HG02610 (cell line): Measurements from ENCODE around the gene MDM4.
A peak's percentile ranks its signal among the peaks of the same experiment; 100 is the strongest.
"Not testable (repeated sequence)": the region's sequence is repeated elsewhere in the genome, so short reads cannot be mapped to it uniquely, and the experiment has no call there.

Experiments
- ATAC-seq: cut with Tn5 transposase; IDR thresholded peaks from one replicate; pipeline ENCODE4 v1.9.1; 2021; ENCODE audit warnings: mild to moderate bottlenecking, moderate library complexity; ENCODE audit not compliant: unreplicated experiment

MDM4 gene

GRCh38 chr1:204513117-204513716 is 3.0 kb upstream of the MDM4 start:
- ATAC-seq: peak; percentile 32

- no peak for ATAC-seq
Observed at GRCh38 chr1:204514828-204515227, 1.4 kb upstream of the MDM4 start.

- not testable (repeated sequence) for ATAC-seq
Observed at GRCh38 chr1:204517382-204517781, 1.2 kb downstream of the MDM4 start.

GRCh38 chr1:204520834-204521709 is 4.9 kb downstream of the MDM4 start:
- peak; percentile 41 for ATAC-seq

GRCh38 chr1:204521941-204522521 is 5.8 kb downstream of the MDM4 start:
- ATAC-seq: not testable (repeated sequence)

GRCh38 chr1:204523605-204524215 is 7.5 kb downstream of the MDM4 start:
- ATAC-seq: no peak

- ATAC-seq: peak; percentile 54
Observed at GRCh38 chr1:204524986-204525385, 8.8 kb downstream of the MDM4 start.

- no peak for ATAC-seq
Observed at GRCh38 chr1:204528241-204528640, 12.0 kb downstream of the MDM4 start.

GRCh38 chr1:204528677-204529076 is 12.5 kb downstream of the MDM4 start:
- ATAC-seq: no peak

GRCh38 chr1:204529371-204529895 is 13.2 kb downstream of the MDM4 start:
- ATAC-seq: no peak

GRCh38 chr1:204530932-204531331 is 14.7 kb downstream of the MDM4 start:
- peak; percentile 87 for ATAC-seq

- no peak for ATAC-seq
Observed at GRCh38 chr1:204532832-204533231, 16.6 kb downstream of the MDM4 start.

- no peak for ATAC-seq
Observed at GRCh38 chr1:204541626-204542025, 25.4 kb downstream of the MDM4 start.

- no peak for ATAC-seq
Observed at GRCh38 chr1:204544321-204544720, 28.1 kb downstream of the MDM4 start.

GRCh38 chr1:204545202-204545601 is 29.0 kb downstream of the MDM4 start:
- no peak for ATAC-seq

GRCh38 chr1:204545881-204546280 is 29.7 kb downstream of the MDM4 start:
- no peak for ATAC-seq

- no peak for ATAC-seq
Observed at GRCh38 chr1:204548265-204548664, 32.1 kb downstream of the MDM4 start.

- no peak for ATAC-seq
Observed at GRCh38 chr1:204549313-204549712, 33.1 kb downstream of the MDM4 start.

- ATAC-seq: no peak
Observed at GRCh38 chr1:204550926-204551325, 34.7 kb downstream of the MDM4 start.

- no peak for ATAC-seq
Observed at GRCh38 chr1:204556458-204557052, 40.3 kb downstream of the MDM4 start.

- no peak for ATAC-seq
Observed at GRCh38 chr1:204558467-204558866, 42.3 kb downstream of the MDM4 start.
